HepG2 (cell line): ENCODE measurements around the gene TNP2. TPM values are rescaled to one million over a fixed set of nuclear protein-coding genes. Genes with fewer than 3 reads are reported as not detected.

Experiments
- AGO2 ChIP-seq: fragments of 200-400 bp; formaldehyde crosslinking; optimal IDR thresholded peaks from 2 replicates; pipeline ENCODE3; 2017; ENCODE audit warnings: mild to moderate bottlenecking, low read depth, low read length, moderate library complexity
- BHLHE40 ChIP-seq: IDR thresholded peaks from 2 replicates; pipeline ENCODE4 v1.6.1; 2011; ENCODE audit warnings: low read length, improper control_type of control experiment
- EEA1 ChIP-seq: sonication (generic); formaldehyde crosslinking; IDR thresholded peaks from 2 replicates; pipeline ENCODE4 v1.5.1; 2020; ENCODE audit warnings: mild to moderate bottlenecking, missing genetic modification reagents, borderline replicate concordance
- FOXO4 ChIP-seq: sonication (generic); formaldehyde crosslinking; conservative IDR thresholded peaks from 2 replicates; pipeline ENCODE4 v1.8.1; 2023; ENCODE audit warnings: missing genetic modification reagents
- FOXP4 ChIP-seq: sonication (generic); formaldehyde crosslinking; IDR thresholded peaks from 2 replicates; pipeline ENCODE4 v1.4.0; 2020; ENCODE audit warnings: missing genetic modification reagents
- HNRNPK ChIP-seq: fragments of 200-400 bp; formaldehyde crosslinking; IDR thresholded peaks from 2 replicates; pipeline ENCODE4 v1.6.1; 2018; ENCODE audit warnings: low read length, low read depth, moderate library complexity, mild to moderate bottlenecking; ENCODE audit not compliant: poor library complexity, severe bottlenecking
- JDP2 ChIP-seq: sonication (generic); formaldehyde crosslinking; IDR thresholded peaks from 2 replicates; pipeline ENCODE4 v1.8.1; 2022; ENCODE audit warnings: missing genetic modification reagents, borderline replicate concordance
- MEIS1 ChIP-seq: sonication (generic); formaldehyde crosslinking; IDR thresholded peaks from 2 replicates; pipeline ENCODE4 v1.9.0; 2021; ENCODE audit warnings: mild to moderate bottlenecking, missing genetic modification reagents, moderate library complexity, borderline replicate concordance
- MXD1 ChIP-seq: sonication (generic); formaldehyde crosslinking; IDR thresholded peaks from 2 replicates; pipeline ENCODE4 v1.4.0; 2020; ENCODE audit warnings: mild to moderate bottlenecking, missing genetic modification reagents
- NCOA2 ChIP-seq: sonication (generic); formaldehyde crosslinking; IDR thresholded peaks from 2 replicates; pipeline ENCODE4 v1.8.0; 2022; ENCODE audit warnings: inconsistent platforms
- NFE2L2 ChIP-seq: fragments of 150-350 bp; IDR thresholded peaks from 2 replicates; pipeline ENCODE4 v1.6.1; 2014; ENCODE audit warnings: low read length
- NONO ChIP-seq, 2 experiments: fragments of 450-650 bp in 1 of 2; sonication (generic) in 1 of 2; formaldehyde crosslinking in 1 of 2; IDR thresholded peaks in 1 of 2; conservative IDR thresholded peaks in 1 of 2; 2 replicates each; pipeline versions ENCODE4 v1.6.1 to v1.8.0; 2017 to 2022; ENCODE audit warnings: mild to moderate bottlenecking in 1 of 2, missing genetic modification reagents in 1 of 2, moderate library complexity in 1 of 2
- POLR2AphosphoS5 ChIP-seq: IDR thresholded peaks from 2 replicates; pipeline ENCODE4 v1.6.1; 2012; ENCODE audit warnings: low read depth, low read length
- RCOR2 ChIP-seq: IDR thresholded peaks from 2 replicates; pipeline ENCODE4 v1.6.1; 2016; ENCODE audit warnings: missing biosample characterization, missing genetic modification reagents
- RELA ChIP-seq: sonication (generic); formaldehyde crosslinking; IDR thresholded peaks from 2 replicates; pipeline ENCODE4 v1.4.0; 2020; ENCODE audit warnings: missing genetic modification reagents
- SRY ChIP-seq: sonication (generic); formaldehyde crosslinking; IDR thresholded peaks from 2 replicates; pipeline ENCODE4 v1.8.0; 2022; ENCODE audit warnings: mild to moderate bottlenecking, missing genetic modification reagents
- TBX2 ChIP-seq: sonication (generic); formaldehyde crosslinking; IDR thresholded peaks from 2 replicates; pipeline ENCODE4 v1.5.0; 2020; ENCODE audit warnings: missing genetic modification reagents, mild to moderate bottlenecking, borderline replicate concordance
- ZBTB33 ChIP-seq: sonication (generic); formaldehyde crosslinking; IDR thresholded peaks from 2 replicates; pipeline ENCODE4 v1.4.0; 2020; ENCODE audit warnings: missing genetic modification reagents
- ZFP36L1 ChIP-seq: sonication (generic); formaldehyde crosslinking; IDR thresholded peaks from 2 replicates; pipeline ENCODE4 v1.8.0; 2022; ENCODE audit warnings: mild to moderate bottlenecking, missing genetic modification reagents, moderate library complexity
- ZNF563 ChIP-seq: sonication (generic); formaldehyde crosslinking; IDR thresholded peaks from 2 replicates; pipeline ENCODE4 v1.8.0; 2022; ENCODE audit warnings: mild to moderate bottlenecking, moderate library complexity, missing genetic modification reagents
- ZNF597 ChIP-seq: sonication (generic); formaldehyde crosslinking; IDR thresholded peaks from 2 replicates; pipeline ENCODE4 v1.5.0; 2020; ENCODE audit warnings: missing genetic modification reagents
- ZNF768 ChIP-seq: sonication (generic); formaldehyde crosslinking; IDR thresholded peaks from 2 replicates; pipeline ENCODE4 v1.4.0; 2020; ENCODE audit warnings: missing genetic modification reagents
- polyA plus RNA-seq, 8 experiments: library from polyadenylated mRNA; depleted of rRNA in 3 of 8; stranded (reverse) in 7 of 8; unstranded in 1 of 8; fragments of >200 nt; fragmentation: Illumina TruSeq in 4 of 8; extraction: Trizol in 4 of 8; gene quantifications; 2 replicates each; pipeline versions ENCODE4 v1.2.1 to v1.2.3, GENCODE V29; 2011 to 2016; ENCODE audit warnings: low read depth in 4 of 8, missing spikeins in 1 of 8, mixed read lengths in 1 of 8; ENCODE audit not compliant: insufficient read depth in 1 of 8
- total RNA-seq, 5 experiments: library from RNA; depleted of rRNA; stranded (reverse); fragments of >200 nt; fragmentation: Illumina TruSeq; extraction: Trizol; gene quantifications; 2 replicates each; pipeline ENCODE4 v1.2.3, GENCODE V29; 2016; ENCODE audit warnings: low read depth in 1 of 5

Gene TNP2
- total and polyA plus RNA-seq, 2 of the 13 experiments (the other 11 are each of a cell fraction or from before 2014, with no cell fraction given) = not detected

GRCh38 chr16:11297492-11298142, 28.5 kb upstream of the TNP2 start (continued):
- TF ChIP-seq NONO (IDR thresholded peaks at IDR 0.05) (no peak), NONO (CRISPR knock-in tag; conservative IDR thresholded peaks at IDR 0.05) (peak; percentile 80; the same call in 1 of the 2 replicates), MXD1 (CRISPR knock-in tag) (0 out of 2 replicates have a peak, but pooled peaks have one; percentile 32), SRY (CRISPR knock-in tag) (no peak; the same call in 1 of the 2 replicates), HNRNPK (no peak), FOXP4 (peak; percentile 65; the same call in 1 of the 2 replicates), FOXO4 (CRISPR knock-in tag) (peak; percentile 8; the same call in 1 of the 2 replicates), RELA (peak; percentile 16; the same call in 1 of the 2 replicates), MEIS1 (no peak), ZNF768 (peak; percentile 92), ZNF563 (peak; percentile 72; the same call in 1 of the 2 replicates), TBX2 (CRISPR knock-in tag) (peak; percentile 92), JDP2 (CRISPR knock-in tag) (no peak; the same call in 1 of the 2 replicates), NFE2L2 (no peak), BHLHE40 (peak; percentile 94), AGO2 (peak; percentile 33), EEA1 (CRISPR knock-in tag) (peak; percentile 64; the same call in 1 of the 2 replicates), ZBTB33 (CRISPR knock-in tag) (0 out of 2 replicates have a peak, but pooled peaks have one; percentile 5), NCOA2 (CRISPR knock-in tag) (peak; percentile 51), ZFP36L1 (CRISPR knock-in tag) (0 out of 2 replicates have a peak, but pooled peaks have one; percentile 12), POLR2AphosphoS5 (0 out of 2 replicates have a peak, but pooled peaks have one; percentile 50), ZNF597 (CRISPR knock-in tag) (no peak), RCOR2 (CRISPR knock-in tag) (peak; percentile 58; the same call in 1 of the 2 replicates)
